ENCODE data around the gene PAPOLA.
"Not testable (repeated sequence)": the region's sequence is repeated elsewhere in the genome, so short reads cannot be mapped to it uniquely, and the experiment has no call there.

Gene PAPOLA

DNA sequence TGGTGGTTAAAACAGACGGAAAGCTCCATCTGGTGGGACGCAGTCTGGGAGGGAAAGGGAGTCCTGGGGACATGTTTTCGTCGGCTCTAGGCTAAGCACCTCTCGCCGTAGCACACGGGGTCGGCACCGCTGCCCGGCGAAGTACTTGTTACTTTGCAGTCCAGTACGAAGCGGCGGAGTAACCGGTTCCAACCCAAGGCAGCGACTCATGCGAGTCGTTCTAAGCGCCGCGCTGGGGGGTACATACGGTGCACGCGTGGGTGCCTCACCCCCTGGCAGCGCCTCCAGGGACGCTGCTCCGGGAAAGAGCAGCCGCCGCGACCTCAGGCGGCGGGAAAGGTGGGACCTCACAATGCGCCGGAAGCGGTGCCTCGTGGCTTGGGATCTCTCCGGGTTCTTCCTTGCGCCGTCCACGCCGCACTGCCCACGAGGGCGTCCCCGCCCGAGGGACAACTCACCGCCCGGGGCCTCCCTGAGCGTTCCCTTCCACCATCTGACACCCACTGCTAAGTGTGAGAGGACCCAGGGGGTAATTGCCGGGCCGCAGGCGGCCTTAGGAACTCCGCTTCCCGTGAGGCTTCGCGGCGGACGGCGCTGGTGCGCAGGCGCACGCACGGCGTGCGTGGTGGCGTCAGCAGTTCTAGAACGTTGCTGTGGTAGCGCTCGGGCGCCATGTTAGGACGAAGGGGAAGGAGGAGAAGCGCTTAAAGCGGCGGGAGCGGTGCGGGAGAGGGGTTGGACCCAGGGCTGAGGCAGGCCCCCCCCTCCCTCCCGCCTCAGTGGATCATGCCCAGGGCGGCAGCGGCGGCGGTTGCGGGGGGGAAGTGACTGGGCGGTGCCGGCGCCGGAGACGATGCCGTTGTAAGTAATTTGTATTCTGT is at the start of gene PAPOLA:
Gene PAPOLA, plus strand, starts transcription at position 643 of the 881 bp plus-strand sequence. Its CDS starts 211 bp downstream, at position 854.
- peak; percentile 86 for DNase-seq (ENCODE audit: low read depth)

DNA sequence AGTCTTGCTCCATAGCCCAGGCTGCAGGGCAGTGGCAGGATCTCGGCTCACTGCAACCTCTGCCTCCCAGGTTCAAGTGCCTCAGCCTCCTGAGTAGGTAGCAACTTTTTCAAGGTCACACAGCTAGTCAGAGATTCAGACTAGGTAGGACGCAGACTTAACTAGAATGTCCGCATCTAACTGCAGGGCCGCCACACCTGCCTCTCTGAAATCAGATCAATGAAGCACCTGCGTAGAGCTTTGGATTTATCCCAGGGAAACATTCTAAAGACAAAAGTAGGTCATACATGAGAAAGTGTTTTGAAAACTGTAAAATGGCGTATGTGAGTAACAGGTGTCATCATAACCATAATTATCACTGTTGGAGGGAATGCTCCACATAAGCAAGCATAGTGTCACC is 49.5 kb upstream of the PAPOLA start:
- no peak for DNase-seq (ENCODE audit: low read depth)

DNA sequence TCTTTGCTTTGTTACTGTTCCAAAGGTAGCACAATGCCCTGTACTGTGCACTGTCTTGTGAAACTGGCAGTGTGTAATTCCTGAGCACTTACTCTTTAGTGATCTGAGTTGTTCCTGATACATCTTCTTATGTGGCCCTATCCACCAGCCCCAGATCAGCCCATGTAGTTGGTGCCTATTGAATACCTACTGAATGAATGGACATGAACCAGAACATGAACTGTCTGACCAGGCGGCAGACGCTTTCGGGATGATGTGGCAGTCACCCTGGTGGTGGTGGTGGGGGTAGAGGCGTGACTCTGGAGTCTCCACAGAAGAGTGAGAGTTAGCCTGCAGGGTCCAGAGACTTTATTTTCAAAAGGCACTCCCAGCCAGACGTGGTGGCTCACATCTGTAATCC is 46.6 kb upstream of the PAPOLA start:
- no peak for DNase-seq (ENCODE audit: low read depth)

DNA sequence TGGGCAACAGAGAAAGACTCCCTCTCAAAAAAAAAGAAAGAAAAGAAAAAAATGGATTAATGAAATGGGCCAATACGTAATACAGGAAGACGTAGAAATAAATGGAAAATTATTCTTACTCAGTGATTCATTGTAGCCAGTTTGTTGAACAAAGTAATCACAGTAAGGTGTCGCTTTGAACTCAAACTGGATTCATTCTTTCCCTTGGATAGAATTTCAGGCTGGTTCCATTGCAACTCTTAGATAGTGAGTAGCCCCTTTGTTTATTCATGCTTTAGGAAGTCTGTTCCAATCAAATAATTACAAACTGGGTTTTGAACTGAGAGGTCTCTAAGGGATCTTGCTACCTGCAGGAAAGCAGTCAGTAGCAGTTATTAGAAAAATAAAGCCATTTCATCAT is 42.3 kb upstream of the PAPOLA start:
- DNase-seq (ENCODE audit: low read depth), result no peak

DNA sequence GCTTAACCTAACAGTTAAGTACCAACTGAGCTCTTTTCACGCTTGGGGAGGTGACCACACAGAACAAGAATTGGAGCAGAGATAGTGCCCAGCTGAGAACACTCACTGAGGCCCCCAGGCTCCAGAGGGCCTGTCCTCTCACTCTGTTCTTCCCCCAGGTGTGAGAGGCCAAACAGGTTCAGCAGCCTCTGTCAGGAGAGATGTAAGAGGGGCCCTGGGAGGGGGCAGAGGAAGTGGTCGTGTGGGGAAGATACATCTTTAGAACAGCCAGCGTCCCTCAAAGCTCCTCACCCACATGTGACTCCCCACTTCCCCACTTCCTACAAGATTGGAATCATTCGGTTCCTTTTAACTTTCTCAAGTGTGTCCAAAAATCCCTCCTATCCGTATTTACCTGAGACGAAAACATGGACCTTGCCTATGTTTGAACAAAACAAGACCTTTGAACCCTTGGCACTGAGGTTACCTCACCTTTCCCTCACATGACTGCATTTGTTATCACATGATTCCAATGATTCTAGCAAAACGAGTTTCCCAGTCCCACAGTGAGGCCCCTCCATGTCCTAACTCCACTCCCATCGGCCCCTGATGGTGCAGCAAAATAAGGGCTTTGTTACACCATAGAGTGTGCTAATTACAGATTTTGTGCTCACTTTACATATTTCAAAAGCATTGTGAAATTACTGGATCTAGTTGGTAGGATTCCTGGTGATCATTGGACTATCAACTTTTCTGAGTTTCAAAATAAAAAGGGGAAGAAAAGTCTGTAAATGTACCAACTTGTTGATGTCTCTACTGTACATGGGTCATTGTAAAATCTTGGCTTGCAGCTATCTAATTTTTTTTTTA is 40.0 kb upstream of the PAPOLA start:
- no peak for DNase-seq (ENCODE audit: low read depth)

DNA sequence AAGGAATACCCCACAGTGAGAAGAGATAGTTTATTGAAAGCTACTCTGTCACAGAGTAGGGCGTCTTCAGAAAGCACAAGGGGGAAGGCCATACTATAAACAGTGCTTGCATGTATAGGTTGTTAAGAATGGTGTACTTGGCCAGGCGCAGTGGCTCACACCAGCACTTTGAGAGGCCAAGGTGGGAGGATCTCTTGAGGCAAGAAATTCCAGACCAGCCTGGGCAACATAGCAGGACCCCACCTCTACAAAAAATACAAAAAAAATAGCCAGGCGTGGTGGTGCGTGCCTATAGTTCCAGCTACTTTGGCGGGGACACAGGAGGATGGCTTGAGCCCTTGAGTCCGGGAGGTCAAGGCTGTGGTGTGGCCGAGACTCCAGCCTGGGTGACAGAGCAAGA is 38.0 kb upstream of the PAPOLA start:
- no peak for DNase-seq (ENCODE audit: low read depth)

DNA sequence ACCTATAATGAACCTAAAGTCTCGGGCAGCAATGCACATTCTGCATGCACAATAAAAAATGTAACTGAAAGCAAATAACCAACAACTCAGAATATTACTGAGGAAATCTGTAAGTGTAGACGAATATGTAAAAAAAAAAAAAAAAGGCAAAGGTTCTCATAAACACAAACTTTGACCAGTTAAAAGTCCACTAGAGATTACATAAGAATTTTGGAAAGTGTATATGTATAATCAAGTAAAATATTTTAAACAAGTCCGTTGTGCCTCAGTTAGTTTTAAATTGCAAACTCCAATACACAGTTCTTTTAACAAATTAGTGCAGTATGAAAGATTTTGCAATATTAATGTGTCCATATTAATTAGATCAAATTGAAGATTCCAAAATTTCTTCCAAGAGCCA is 35.3 kb upstream of the PAPOLA start:
- no peak for DNase-seq (ENCODE audit: low read depth)

DNA sequence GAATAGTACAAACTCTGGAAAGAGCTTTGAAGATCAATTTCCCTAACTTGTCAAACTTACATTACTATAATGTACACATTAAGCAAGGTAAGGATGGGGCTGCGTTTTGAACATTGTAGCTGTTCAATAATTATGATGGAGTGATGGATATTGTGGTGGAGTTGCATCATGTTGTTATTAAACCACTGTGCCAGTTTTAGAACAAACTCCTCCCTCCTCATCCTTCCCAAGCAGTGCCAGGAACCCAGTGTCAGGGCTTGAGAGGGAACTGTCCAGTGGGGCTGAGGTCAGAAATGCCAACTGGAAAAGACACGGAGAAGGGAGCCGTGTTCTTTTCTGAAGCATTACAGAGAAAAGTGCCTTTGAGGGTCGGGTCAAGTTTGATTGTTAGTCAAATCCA is 31.9 kb upstream of the PAPOLA start:
- DNase-seq (ENCODE audit: low read depth), result no peak

DNA sequence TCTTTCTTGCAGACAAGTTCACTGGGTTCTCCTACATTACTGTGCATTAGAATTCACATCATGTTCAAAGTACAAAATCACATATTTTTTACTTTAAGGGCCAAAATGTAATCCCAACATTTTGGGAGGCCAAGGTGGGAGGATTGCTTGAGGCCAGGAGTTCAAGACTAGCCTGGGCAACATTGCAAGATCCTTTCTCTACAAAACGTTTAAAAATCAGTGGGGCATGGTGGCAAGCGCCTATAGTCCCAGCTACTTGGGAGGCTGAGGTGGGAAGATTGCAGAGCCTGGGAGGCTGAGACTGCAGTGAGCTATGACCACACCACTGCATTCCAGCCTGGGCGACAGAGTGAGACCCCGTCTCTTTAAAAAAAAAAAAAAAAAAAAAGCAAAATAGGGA is 31.2 kb upstream of the PAPOLA start:
- DNase-seq (ENCODE audit: low read depth), result not testable (repeated sequence)

DNA sequence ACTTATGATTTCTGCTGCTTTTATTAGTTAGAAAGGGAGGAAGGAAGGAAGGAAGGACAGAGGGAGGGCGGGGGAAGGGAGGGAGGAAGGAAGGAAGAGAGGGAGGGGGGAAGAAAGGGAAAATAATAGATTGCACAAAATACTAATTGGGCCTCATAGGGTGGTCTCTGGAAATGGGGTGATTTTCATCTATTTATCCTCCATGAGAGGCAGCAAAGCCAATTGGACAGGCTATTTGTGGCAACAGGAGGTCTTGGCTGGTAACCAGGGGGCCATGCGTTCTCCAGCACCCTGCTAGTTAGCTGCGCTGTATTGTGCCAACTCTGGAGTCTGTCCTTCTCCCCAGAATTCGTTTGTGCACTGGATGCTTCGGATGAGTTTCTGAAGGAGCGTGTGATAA is 24.1 kb upstream of the PAPOLA start:
- no peak for DNase-seq (ENCODE audit: low read depth)

DNA sequence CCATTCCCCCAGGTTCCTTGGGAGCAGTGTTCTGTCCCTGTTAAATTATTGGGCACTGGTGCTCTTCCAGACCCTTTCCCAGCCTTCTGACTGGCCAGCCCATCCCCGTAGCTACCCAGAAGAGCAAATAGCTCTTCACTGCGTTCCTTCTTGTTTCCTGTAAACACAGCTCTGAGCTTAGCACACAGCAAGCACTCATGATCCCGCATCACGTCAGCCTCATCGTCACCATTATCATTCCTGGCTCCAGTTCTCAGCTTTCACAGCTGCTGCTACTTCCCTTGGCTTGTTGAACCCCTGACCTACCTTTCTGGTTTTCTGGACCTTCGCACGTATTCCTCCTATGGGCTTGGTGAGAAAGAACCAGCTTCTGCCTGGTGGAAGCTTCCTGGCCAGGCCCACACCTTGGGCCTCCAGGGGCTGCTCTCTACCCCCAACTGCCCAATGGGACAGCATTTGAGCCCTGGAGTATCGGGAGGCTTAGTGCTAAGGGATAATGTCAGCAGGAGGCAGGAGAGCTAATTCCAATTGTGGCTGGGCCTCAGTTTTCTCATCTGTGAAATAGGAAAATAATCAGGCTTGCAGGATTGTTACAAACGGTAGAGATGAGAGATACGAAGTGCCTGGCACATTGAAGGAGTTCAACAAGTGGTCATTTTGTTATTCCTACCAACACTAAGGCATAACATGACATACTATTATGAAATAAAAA is 22.6 kb upstream of the PAPOLA start:
- DNase-seq (ENCODE audit: low read depth), result no peak

DNA sequence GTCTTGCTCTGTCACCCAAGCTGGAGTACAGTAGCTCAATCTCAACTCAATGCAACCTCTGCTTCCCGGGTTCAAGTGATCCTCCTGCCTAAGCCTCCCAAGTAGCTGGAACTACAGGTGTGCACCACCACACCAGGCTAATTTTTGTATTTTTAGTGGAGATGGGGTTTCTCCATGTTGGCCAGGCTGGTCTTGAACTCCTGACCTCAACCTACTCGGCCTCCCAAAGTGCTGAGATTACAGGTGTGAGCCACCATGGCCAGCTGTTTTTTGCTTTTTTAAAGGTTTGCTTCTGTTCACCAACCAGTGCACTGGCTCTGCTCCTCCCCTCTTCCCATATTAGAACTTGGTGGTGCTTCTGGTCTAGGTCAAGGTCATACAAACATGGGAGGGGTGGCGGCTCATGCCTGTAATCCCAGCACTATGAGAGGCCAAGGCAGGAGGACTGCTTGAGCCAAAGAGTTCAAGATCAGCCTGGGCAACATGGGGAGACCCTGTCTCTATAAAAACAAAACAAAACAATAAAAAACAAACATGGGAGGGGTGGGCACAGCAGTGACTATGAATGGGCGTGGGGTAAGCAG is 20.4 kb upstream of the PAPOLA start:
- no peak for DNase-seq (ENCODE audit: low read depth)

DNA sequence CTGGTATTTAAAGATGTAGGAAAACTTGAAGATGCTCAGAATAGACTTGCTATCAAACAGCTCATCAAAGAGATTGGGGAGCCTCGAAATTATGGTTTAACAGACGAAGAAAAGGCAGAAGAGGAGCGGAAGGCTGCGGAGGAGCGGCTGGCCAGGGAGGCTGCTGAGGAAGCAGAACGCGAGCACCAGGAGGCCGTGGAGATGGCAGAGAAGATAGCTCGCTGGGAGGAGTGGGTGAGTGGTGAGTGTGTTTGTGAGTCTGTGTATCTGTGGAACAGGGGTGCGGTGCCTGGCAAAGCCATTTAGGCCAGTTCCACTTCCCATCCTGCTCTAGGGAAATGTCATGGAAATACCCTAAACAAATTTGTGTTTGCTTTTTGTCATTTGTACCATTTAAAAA is 19.2 kb upstream of the PAPOLA start:
- no peak for DNase-seq (ENCODE audit: low read depth)

DNA sequence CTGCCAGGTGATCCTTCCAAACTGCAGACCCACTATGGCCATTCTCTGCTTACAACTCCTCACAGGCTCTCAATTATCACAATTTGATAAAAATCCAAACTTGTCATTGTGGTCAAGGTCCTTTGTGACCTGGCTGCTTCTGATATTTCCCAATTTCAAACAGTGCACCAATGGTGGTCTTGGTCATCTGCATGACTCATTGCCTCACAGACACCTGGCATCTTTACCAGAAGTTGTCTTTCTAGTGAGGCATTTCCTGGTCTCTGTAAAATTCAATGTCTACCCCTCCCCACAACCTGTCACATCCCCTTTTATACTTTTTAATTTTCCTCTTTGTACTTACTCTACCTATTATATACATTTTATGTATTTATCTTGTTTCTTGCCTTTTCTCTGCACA is 17.8 kb upstream of the PAPOLA start:
- DNase-seq (ENCODE audit: low read depth), result no peak

DNA sequence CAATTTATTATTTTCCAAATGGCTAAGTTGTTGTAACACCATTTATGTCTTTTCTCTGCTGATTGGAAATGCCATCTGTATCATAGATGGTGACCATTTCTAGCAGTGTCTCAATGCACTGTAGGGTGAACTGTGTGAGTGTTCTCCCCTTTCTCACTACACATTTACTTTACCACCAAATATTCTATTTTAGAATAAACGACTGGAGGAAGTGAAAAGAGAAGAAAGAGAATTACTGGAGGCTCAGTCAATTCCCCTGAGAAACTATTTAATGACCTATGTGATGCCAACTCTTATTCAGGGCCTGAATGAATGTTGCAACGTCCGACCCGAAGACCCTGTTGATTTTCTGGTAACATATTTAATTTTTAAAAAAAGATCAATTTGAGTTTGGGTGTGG is 15.5 kb upstream of the PAPOLA start:
- DNase-seq (ENCODE audit: low read depth), result no peak

DNA sequence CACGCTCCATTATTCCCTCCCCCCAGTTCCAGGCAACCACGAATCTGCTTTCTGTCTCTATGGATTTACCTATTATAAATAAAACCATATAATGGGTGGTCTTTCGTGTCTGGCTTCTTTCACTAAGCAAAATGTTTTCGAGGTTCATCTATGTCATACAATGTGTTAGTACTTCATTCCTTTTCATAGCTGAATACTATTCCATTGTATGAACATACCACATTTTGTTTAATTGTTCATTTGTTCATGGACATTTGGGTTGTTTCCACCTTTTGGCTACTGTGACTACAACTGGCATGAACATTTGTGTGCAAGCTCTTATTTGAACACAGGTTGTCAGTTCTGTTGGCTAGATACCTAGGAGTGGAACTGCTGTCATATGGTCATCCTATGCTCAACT is 12.9 kb upstream of the PAPOLA start:
- DNase-seq (ENCODE audit: low read depth), result no peak

DNA sequence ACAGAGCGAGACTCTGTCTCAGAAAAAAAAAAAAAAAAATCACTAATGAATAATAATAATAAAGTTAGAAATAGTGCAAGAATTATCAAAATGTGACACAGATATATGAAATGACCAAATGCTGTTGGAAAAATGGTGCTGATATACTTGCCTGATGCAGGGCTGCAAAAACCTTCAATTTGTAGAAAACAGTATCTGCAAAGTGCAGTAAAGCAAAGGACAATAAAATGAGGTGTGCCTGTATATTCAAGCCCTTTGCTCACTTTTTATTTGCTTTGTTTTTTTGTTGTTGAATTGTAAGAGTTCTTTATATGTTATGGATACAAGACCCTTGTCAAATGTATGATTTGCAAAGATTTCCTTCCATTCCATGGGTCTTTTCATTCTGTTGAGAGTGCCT is 9.0 kb upstream of the PAPOLA start:
- no peak for DNase-seq (ENCODE audit: low read depth)

DNA sequence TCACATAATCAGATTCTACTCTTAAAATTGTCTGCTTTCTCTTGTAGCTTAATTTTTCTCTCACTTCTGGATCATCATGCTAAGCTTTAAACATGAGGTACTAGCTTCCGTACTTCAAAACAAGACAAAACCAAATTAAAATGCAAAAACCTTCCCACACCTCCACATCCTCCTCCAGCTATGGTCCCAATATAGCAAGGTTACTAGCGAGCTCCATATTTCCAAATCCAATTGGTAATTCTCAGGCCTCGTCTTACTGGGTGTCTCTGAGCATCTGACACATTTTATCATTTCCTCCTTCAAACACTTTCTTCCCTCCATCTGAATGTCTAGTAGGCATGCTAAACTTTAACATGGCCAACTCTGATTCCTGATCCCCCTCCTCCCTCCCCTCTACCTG is 7.9 kb upstream of the PAPOLA start:
- no peak for DNase-seq (ENCODE audit: low read depth)

DNA sequence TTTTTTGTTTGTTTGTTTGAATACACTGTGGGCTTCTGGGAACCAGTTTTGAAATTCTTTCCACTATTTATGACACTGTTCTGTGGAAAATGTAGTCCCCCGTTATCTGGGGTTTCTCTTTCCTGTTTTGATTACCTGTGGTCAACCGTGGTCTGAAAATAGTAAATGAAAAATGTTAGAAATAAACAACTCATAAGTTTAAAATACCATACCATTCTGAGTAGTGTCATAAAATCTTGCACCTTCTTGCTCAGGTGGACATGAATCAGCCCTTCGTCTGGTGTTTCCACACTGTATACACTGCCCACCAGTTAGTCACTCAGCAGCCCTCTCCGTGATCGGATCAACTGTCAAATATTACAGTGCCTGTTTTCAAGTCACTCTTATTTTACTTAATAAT is 5.1 kb upstream of the PAPOLA start:
- no peak for DNase-seq (ENCODE audit: low read depth)

DNA sequence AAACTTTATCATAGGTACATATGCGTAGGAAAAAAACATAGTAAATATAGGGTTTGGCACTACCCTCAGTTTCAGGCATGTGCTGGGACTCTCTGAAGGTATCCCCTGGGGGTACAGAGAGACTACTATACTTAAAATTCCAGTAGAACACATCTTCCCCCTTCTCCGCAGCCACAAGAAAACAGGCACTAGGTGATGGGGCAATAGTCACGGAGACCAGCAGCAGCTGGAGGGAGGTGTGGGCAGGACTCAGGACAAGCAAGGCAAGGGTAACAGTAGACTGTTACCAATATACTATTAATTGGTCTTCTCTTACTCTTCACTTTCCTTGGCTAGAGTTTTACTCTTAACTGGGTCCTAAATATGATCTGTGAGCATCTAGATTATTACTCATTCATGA is 4.6 kb upstream of the PAPOLA start:
- no peak for DNase-seq (ENCODE audit: low read depth)

DNA sequence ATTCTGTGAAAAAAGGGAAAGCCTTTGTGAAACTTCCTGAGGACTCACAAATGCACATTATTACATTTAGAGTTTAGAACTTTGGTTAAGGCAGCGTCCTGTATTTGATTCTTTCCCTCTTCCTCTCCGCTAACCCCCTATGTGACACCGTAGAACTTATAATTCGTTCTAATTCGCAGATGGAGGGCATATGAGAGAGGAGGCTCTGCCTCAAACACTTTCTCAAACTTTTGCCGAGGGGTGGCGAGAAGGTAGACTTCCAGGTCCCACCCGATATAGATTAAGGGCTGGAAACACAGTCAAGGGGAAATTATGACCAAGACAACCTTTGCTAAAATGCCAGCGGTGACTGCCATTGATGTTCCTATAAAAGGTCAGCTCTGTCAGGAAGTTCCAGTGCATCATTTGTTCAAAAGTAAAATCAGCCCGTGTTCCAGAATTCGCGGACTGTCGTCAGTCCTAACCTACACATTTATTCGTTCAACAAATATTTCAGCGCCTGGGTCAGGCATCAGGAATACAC is 904 bp upstream of the PAPOLA start:
- DNase-seq (ENCODE audit: low read depth), result no peak

Measured in stimulated activated CD8-positive, alpha-beta memory T cell treated with anti-CD3 and anti-CD28 coated beads, Interleukin-15, amount 100 ng/mL, for 1 hour (primary cell).